ENCODE measurements around the gene CBY1. TPM values are rescaled to one million over a fixed set of nuclear protein-coding genes. Genes with fewer than 3 reads are reported as not detected.
A peak's percentile ranks its signal among the peaks of the same experiment; 100 is the strongest.

Gene CBY1
- total and polyA plus RNA-seq, 12 donors = 23.8 to 96.0 (median 46.9) TPM

DNA sequence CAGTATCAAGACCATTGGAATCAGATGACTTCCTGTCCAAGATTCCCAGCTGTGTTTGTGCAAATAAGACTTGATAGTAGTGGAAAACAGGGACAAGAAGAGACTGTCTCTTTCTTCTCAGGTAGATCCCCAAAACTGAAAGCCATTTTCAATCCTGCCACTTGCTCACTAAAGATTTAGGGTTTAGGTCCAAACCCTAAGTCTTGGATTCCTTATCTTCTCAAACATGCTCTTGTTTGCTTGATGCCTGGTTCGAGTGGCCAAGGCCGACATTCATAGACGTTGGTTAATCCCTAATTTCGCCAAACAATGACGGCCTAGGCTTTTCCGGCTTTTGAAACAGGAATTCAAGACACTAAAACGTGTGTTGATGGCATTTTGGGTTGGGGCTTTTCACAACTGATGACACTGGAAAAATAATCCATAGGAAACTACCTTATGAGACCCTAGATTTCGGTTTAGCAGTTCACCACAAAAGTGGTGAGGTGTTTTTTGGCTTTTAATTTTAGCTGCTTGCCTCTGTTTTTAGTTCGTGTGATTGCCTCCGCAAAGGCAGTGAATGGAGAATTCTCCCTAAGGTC lies 48.3 kb downstream of the CBY1 start:
- peaks cover 15 to 32% of the 10 kb centered on the region in 2 donors for H3K4me1 ChIP-seq (replicated peaks in 1 of 2)
- H3K9me3 ChIP-seq (replicated peaks in 1 of 3) = no peaks in the 10 kb centered on the region
- DNase-seq = no peak
- intact Hi-C loops (cut with DNase I) = no loop called here
- H3K4me3 ChIP-seq = peak overlapping the region in 1 of 4 donors; percentile 36
- TF ChIP-seq, protein P1, sequence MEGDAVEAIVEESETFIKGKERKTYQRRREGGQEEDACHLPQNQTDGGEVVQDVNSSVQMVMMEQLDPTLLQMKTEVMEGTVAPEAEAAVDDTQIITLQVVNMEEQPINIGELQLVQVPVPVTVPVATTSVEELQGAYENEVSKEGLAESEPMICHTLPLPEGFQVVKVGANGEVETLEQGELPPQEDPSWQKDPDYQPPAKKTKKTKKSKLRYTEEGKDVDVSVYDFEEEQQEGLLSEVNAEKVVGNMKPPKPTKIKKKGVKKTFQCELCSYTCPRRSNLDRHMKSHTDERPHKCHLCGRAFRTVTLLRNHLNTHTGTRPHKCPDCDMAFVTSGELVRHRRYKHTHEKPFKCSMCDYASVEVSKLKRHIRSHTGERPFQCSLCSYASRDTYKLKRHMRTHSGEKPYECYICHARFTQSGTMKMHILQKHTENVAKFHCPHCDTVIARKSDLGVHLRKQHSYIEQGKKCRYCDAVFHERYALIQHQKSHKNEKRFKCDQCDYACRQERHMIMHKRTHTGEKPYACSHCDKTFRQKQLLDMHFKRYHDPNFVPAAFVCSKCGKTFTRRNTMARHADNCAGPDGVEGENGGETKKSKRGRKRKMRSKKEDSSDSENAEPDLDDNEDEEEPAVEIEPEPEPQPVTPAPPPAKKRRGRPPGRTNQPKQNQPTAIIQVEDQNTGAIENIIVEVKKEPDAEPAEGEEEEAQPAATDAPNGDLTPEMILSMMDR (IDR thresholded peaks at IDR 0.05) = no peak
- TF ChIP-seq POLR2A (IDR thresholded peaks at IDR 0.05) = no peak
- no peaks in the 10 kb centered on the region for H3K36me3 ChIP-seq (replicated peaks in 1 of 2)
- 16 to 21% (median 17%) methylated on average over 10 of the region's 10 CpGs for WGBS, 4 donors
- H3K27me3 ChIP-seq = no peaks in the 10 kb centered on the region
- peak overlapping the region; percentile 40 to 89 (median 82) for H3K27ac ChIP-seq

DNA sequence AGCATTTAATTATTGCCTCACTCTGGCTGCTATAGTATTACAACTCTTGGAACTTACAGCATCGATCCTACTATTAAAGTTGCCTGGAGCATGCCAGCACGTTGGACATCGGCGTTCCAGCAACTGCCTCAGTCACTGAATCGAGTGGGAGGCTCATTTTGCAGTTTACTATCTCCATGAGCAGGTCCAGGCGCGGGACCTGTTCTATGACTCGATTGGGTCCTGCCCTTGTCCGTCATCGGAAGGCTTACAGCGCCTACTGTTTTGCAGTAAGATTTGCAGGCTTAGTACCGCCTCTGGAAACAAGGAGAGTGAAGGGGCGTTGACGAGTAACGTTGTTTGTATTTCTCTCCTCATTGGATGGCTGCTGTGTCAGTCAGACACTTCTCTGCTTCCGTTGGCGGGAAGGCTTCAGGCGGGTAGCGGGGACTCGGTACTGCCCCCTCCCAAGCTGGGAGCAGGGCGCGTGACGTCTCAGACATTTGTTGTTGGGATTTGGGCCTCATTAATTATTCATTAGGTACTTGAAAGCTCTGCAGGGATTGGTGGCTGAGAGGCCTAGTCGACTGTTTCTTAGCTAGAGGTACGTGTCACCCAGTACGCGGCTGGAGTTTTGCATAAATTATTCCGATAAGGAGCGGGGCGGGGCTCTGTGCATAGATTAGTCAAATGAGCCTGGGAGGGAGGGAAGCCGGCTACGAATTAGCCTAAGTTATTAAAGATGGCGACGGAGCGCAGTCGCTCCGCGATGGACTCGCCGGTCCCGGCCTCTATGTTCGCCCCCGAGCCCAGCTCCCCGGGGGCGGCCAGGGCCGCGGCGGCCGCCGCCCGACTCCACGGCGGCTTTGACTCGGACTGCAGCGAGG lies 49.0 kb downstream of the CBY1 start, which contains the start of gene GTPBP1:
Gene GTPBP1, plus strand, starts transcription at position 710 of the 866 bp plus-strand sequence. Its CDS starts 12 bp downstream, at position 722.
- Histone ChIP-seq H3K27me3 (no peaks in the 10 kb centered on the region), H3K4me3 (peak within 1 kb of the TSS; percentile 44 to 92 (median 88)), H3K4me1 (replicated peaks in 1 of 2) (peaks cover 15 to 30% of the 10 kb centered on the region in 2 donors), H3K36me3 (replicated peaks in 1 of 2) (no peaks in the 10 kb centered on the region), H3K27ac (peak within 1 kb of the TSS; percentile 85 to 96 (median 91)), H3K9me3 (replicated peaks in 1 of 3) (no peaks in the 10 kb centered on the region)
- WGBS, 4 donors = 0% methylated on average over 24 to 55 of the region's 55 CpGs
- peak; percentile 79 to 95 for TF ChIP-seq POLR2A (IDR thresholded peaks at IDR 0.05)
- TF ChIP-seq, protein P1 (IDR thresholded peaks at IDR 0.05) = no peak
- DNase-seq = peak; percentile 99 to 100 (median 99)
- intact Hi-C loops (cut with DNase I) = no loop called here

DNA sequence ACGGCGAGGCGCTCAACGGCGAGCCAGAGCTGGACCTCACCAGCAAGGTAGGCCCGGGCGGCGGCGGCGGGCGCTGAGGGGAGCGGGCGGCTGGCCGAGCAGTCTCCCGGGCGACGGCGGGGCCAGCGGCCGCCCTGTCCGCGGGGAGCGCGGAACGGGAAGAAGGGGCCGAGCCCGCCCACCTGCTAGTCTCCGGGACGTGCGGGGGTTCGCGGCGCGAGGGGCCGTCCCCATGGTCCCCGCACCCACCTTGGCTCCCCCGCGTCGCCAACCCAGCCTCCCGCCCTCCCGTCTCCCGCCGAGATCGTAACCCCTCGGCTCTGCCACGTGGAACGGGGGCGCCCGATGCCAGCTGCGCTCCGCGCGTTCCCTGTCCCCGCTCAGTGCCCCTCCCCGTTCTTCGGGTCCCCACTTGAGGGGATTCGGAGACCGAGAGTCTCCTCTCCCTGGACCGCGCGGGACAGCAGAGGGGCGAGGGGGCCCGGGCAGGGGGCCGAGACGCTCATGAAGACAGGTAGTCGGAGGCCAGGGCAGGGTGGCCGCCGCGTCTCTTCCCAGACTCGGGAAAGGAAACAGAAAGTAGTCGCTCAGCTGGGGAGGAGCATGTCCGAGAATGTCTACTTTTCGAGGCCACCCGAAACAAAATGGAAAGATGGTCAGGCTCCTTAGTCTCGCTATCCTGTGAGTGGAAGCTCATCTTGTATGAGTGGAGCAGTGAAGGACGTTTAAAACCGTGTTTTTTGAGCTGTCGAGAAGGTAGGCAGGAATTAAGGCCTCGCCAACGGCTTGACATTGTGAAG lies 49.9 kb downstream of the CBY1 start:
- TF ChIP-seq, protein P1 (IDR thresholded peaks at IDR 0.05) = no peak
- TF ChIP-seq POLR2A (IDR thresholded peaks at IDR 0.05) = peak in 1 of 2 donors; percentile 5
- Histone ChIP-seq H3K4me1 (replicated peaks in 1 of 2) (peaks cover 15 to 28% of the 10 kb centered on the region in 2 donors), H3K36me3 (replicated peaks in 1 of 2) (no peaks in the 10 kb centered on the region), H3K27ac (peak overlapping the region; percentile 85 to 96 (median 91)), H3K9me3 (replicated peaks in 1 of 3) (no peaks in the 10 kb centered on the region), H3K4me3 (peak overlapping the region; percentile 44 to 92 (median 88)), H3K27me3 (no peaks in the 10 kb centered on the region)
- intact Hi-C loops (cut with DNase I) = no loop called here
- WGBS, 4 donors = 0 to 1% (median 0%) methylated on average over 14 to 76 of the region's 80 CpGs
- peak; percentile 58 to 80 (median 66) for DNase-seq

DNA sequence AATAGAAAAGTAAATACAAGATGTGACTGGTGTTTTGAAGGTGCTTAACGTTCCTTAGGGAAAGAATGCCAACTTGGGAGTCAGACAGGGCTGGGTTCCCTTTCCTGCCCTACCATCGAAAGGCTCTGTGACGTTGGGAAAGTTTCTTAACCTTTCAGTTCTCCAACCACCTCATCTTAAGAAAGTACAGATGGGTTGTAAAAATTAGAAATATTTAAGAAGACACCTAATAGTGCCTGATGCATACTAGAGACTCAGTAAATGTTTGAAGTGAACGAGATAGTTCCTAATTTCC lies 50.4 kb downstream of the CBY1 start:
- Histone ChIP-seq H3K4me3 (peak overlapping the region; percentile 44 to 92 (median 88)), H3K36me3 (replicated peaks in 1 of 2) (no peaks in the 10 kb centered on the region), H3K4me1 (replicated peaks in 1 of 2) (peaks cover 15 to 25% of the 10 kb centered on the region in 2 donors), H3K9me3 (replicated peaks in 1 of 3) (no peaks in the 10 kb centered on the region), H3K27me3 (no peaks in the 10 kb centered on the region), H3K27ac (peak overlapping the region; percentile 85 to 96 (median 91))
- intact Hi-C loops (cut with DNase I) = no loop called here
- WGBS, 4 donors = 1 to 4% (median 2%) methylated on average over 4 of the region's 4 CpGs
- no peak for TF ChIP-seq POLR2A (IDR thresholded peaks at IDR 0.05)
- TF ChIP-seq, protein P1 (IDR thresholded peaks at IDR 0.05) = no peak
- DNase-seq = no peak
